ENCODE measurements around the gene KRTAP5-4. TPM values are rescaled to one million over a fixed set of nuclear protein-coding genes. Genes with fewer than 3 reads are reported as not detected.

The KRTAP5-4 gene
- total RNA-seq, 2 donors from 2014 or later = not detected

- Histone ChIP-seq H3K27me3 (replicated peaks; ENCODE audit: insufficient read depth) (peaks cover 3% of the 10 kb centered on the region), H3K27ac (no peak overlapping the region), H3K4me3 (no peak overlapping the region), H3K4me1 (replicated peaks) (no peaks in the 10 kb centered on the region), H3K36me3 (no peaks in the 10 kb centered on the region), H3K9me3 (no peaks in the 10 kb centered on the region)
- TF ChIP-seq POLR2AphosphoS5 (IDR thresholded peaks at IDR 0.05) (no peak), CTCF (IDR thresholded peaks at IDR 0.05) (no peak), POLR2A (IDR thresholded peaks at IDR 0.05) (no peak)
- intact Hi-C loops (cut with DNase I) = no loop called here
- DNase-seq (ENCODE audit: low spot score) = no peak
- WGBS = 85% methylated on average over 19 of the region's 19 CpGs
Observed at GRCh38 chr11:1636291-1636950, 14.5 kb upstream of the KRTAP5-4 start.

- Histone ChIP-seq H3K27ac (no peak overlapping the region), H3K4me3 (no peak overlapping the region), H3K4me1 (replicated peaks) (no peaks in the 10 kb centered on the region), H3K36me3 (no peaks in the 10 kb centered on the region), H3K27me3 (replicated peaks; ENCODE audit: insufficient read depth) (peaks cover 6% of the 10 kb centered on the region), H3K9me3 (no peaks in the 10 kb centered on the region)
- WGBS = 90% methylated on average over 10 of the region's 10 CpGs
- TF ChIP-seq POLR2A (IDR thresholded peaks at IDR 0.05) = no peak
- TF ChIP-seq POLR2AphosphoS5 (IDR thresholded peaks at IDR 0.05) = no peak
- TF ChIP-seq CTCF (IDR thresholded peaks at IDR 0.05) = no peak
- no peak for DNase-seq (ENCODE audit: low spot score)
- intact Hi-C loops (cut with DNase I) = no loop called here
Observed at GRCh38 chr11:1633864-1634263, 11.9 kb upstream of the KRTAP5-4 start.

GRCh38 chr11:1632053-1632714, 10.2 kb upstream of the KRTAP5-4 start:
- H3K9me3 ChIP-seq = no peaks in the 10 kb centered on the region
- intact Hi-C loops (cut with DNase I) = no loop called here
- no peaks in the 10 kb centered on the region for H3K36me3 ChIP-seq
- no peak for DNase-seq (ENCODE audit: low spot score)
- H3K27me3 ChIP-seq (replicated peaks; ENCODE audit: insufficient read depth) = peaks cover 6% of the 10 kb centered on the region
- WGBS = 74% methylated on average over 11 of the region's 11 CpGs
- no peak overlapping the region for H3K27ac ChIP-seq
- TF ChIP-seq POLR2AphosphoS5 (IDR thresholded peaks at IDR 0.05) = no peak
- no peak for TF ChIP-seq POLR2A (IDR thresholded peaks at IDR 0.05)
- no peak for TF ChIP-seq CTCF (IDR thresholded peaks at IDR 0.05)
- H3K4me3 ChIP-seq = no peak overlapping the region
- no peaks in the 10 kb centered on the region for H3K4me1 ChIP-seq (replicated peaks)

GRCh38 chr11:1631066-1631568, 9.2 kb upstream of the KRTAP5-4 start:
- H3K4me1 ChIP-seq (replicated peaks) = no peaks in the 10 kb centered on the region
- TF ChIP-seq POLR2AphosphoS5 (IDR thresholded peaks at IDR 0.05) (no peak), POLR2A (IDR thresholded peaks at IDR 0.05) (no peak), CTCF (IDR thresholded peaks at IDR 0.05) (no peak)
- peaks cover 6% of the 10 kb centered on the region for H3K27me3 ChIP-seq (replicated peaks; ENCODE audit: insufficient read depth)
- H3K27ac ChIP-seq = no peak overlapping the region
- no peak for DNase-seq (ENCODE audit: low spot score)
- intact Hi-C loops (cut with DNase I) = no loop called here
- H3K4me3 ChIP-seq = no peak overlapping the region
- 66% methylated on average over 13 of the region's 13 CpGs for WGBS
- no peaks in the 10 kb centered on the region for H3K9me3 ChIP-seq
- no peaks in the 10 kb centered on the region for H3K36me3 ChIP-seq

- intact Hi-C loops (cut with DNase I) = no loop called here
- no peaks in the 10 kb centered on the region for H3K4me1 ChIP-seq (replicated peaks)
- H3K36me3 ChIP-seq = no peaks in the 10 kb centered on the region
- H3K9me3 ChIP-seq = no peaks in the 10 kb centered on the region
- no peak overlapping the region for H3K27ac ChIP-seq
- no peak for DNase-seq (ENCODE audit: low spot score)
- TF ChIP-seq CTCF (IDR thresholded peaks at IDR 0.05) = no peak
- TF ChIP-seq POLR2AphosphoS5 (IDR thresholded peaks at IDR 0.05) = no peak
- TF ChIP-seq POLR2A (IDR thresholded peaks at IDR 0.05) = no peak
- peaks cover 6% of the 10 kb centered on the region for H3K27me3 ChIP-seq (replicated peaks; ENCODE audit: insufficient read depth)
- 55% methylated on average over 2 of the region's 2 CpGs for WGBS
- H3K4me3 ChIP-seq = no peak overlapping the region
Observed at GRCh38 chr11:1630271-1630670, 8.3 kb upstream of the KRTAP5-4 start.

All from prostate gland (tissue), 2 donors.